ENCODE measurements around the gene STEAP4. TPM values are rescaled to one million over a fixed set of nuclear protein-coding genes. Genes with fewer than 3 reads are reported as not detected.

The STEAP4 gene
- total RNA-seq (not detected), total RNA-seq (0 to 1.6 (median 0) reads per million in 172 experiments)
- polyA plus RNA-seq (2013, experiment 1 of 2) = 1.3 TPM
- polyA plus RNA-seq (2013, experiment 2 of 2) = 0.71 TPM

DNA sequence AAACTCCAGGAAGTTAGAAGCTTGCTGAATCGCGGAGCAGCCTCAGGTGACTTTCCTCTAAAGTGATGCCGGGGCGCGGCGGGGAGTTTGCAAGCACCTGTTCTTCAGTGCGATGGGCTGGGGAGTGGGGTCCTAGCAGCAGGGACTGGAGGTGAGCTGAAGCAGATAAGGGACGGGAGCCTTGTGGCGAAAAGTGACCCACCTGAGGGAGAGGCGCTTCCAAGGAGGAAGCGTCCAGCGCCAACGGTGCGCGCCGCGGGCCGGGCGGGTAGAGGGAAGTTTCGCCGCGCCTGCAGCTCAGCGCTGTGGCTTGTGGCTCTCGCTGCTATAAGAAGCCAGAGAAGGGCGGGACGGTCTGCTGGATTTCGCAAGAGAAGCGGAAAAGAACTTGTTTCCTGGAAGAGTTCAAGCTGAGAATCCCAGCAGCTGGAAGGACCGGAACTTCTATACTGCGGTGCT is at the start of gene STEAP4:
STEAP4 (minus strand) TSS at position 305 of the 459 bp plus-strand sequence. CDS start 22,625 bp downstream, outside the sequence.
- peak in 2 of 14 experiments; percentile 49 for DNase-seq
- no peaks in the 10 kb centered on the region for H3K4me1 Mint-ChIP-seq (ENCODE audit: low read depth)
- H3K27ac Mint-ChIP-seq = no peak within 1 kb of the TSS
- Histone ChIP-seq H3K9me3 (ENCODE audit: control insufficient read depth in 1 of 2, insufficient read depth in 1 of 2, low read length in 2 of 2) (peaks cover 0 to 6% of the 10 kb centered on the region in 2 experiments), H3K4me1 (ENCODE audit: insufficient read depth, low read length) (peaks cover 8% of the 10 kb centered on the region), H3K27ac (ENCODE audit: low read depth in 1 of 2, low read length in 2 of 2) (no peak within 1 kb of the TSS), H3K27me3 (ENCODE audit: control insufficient read depth in 1 of 2, insufficient read depth in 2 of 2, low read length in 2 of 2) (peaks cover 12 to 18% of the 10 kb centered on the region in 2 experiments), H3K4me3 (ENCODE audit: low read length) (peak within 1 kb of the TSS; percentile 9), H3K36me3 (ENCODE audit: insufficient read depth, low read length) (no peaks in the 10 kb centered on the region)
- intact Hi-C loops (cut with DNase I, micrococcal nuclease) = no loop called here
- no peaks in the 10 kb centered on the region for H3K36me3 Mint-ChIP-seq (ENCODE audit: low read depth)
- ChIA-PET CTCF (no interaction called here), POLR2A (no interaction called here)
- no peak within 1 kb of the TSS for H3K4me3 Mint-ChIP-seq
- TF ChIP-seq, protein P1, sequence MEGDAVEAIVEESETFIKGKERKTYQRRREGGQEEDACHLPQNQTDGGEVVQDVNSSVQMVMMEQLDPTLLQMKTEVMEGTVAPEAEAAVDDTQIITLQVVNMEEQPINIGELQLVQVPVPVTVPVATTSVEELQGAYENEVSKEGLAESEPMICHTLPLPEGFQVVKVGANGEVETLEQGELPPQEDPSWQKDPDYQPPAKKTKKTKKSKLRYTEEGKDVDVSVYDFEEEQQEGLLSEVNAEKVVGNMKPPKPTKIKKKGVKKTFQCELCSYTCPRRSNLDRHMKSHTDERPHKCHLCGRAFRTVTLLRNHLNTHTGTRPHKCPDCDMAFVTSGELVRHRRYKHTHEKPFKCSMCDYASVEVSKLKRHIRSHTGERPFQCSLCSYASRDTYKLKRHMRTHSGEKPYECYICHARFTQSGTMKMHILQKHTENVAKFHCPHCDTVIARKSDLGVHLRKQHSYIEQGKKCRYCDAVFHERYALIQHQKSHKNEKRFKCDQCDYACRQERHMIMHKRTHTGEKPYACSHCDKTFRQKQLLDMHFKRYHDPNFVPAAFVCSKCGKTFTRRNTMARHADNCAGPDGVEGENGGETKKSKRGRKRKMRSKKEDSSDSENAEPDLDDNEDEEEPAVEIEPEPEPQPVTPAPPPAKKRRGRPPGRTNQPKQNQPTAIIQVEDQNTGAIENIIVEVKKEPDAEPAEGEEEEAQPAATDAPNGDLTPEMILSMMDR (IDR thresholded peaks at IDR 0.05) = no peak
- H3K9me3 Mint-ChIP-seq = no peaks in the 10 kb centered on the region
- no peak for ATAC-seq (ENCODE audit: poor library complexity)
- peaks cover 57% of the 10 kb centered on the region for H3K27me3 Mint-ChIP-seq

DNA sequence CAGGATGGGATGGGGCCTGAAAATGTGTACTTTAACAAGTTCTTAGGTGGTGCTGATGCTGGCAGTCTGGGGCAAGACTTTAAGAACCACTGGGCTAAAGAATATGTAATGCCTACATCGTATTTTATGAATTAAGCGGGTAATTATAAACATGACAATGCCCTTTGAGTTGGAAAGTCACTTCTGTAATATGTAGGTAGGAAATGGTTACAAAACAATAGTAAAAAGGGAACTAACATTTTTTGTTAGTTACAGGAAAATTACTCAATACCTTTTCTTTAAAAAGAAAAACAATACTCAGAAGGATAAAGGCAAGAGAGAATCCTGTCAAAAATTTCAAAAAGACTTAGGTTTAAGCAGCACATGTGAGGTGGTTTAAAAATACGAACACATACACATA is 48.3 kb upstream of the STEAP4 start:
- no peak overlapping the region for H3K27ac Mint-ChIP-seq
- ChIA-PET CTCF (no interaction called here), POLR2A (no interaction called here)
- Histone ChIP-seq H3K36me3 (ENCODE audit: insufficient read depth, low read length) (no peaks in the 10 kb centered on the region), H3K4me1 (ENCODE audit: insufficient read depth, low read length) (no peaks in the 10 kb centered on the region), H3K9me3 (ENCODE audit: control insufficient read depth in 1 of 2, insufficient read depth in 1 of 2, low read length in 2 of 2) (no peaks in the 10 kb centered on the region), H3K27me3 (ENCODE audit: control insufficient read depth in 1 of 2, insufficient read depth in 2 of 2, low read length in 2 of 2) (peaks cover 0 to 5% of the 10 kb centered on the region in 2 experiments), H3K27ac (ENCODE audit: low read depth in 1 of 2, low read length in 2 of 2) (no peak overlapping the region), H3K4me3 (ENCODE audit: low read length) (no peak overlapping the region)
- peaks cover 3% of the 10 kb centered on the region for H3K4me1 Mint-ChIP-seq (ENCODE audit: low read depth)
- ATAC-seq (ENCODE audit: poor library complexity) = no peak
- intact Hi-C loops (cut with DNase I, micrococcal nuclease) = no loop called here
- DNase-seq = peak in 1 of 14 experiments; percentile 2
- no peaks in the 10 kb centered on the region for H3K36me3 Mint-ChIP-seq (ENCODE audit: low read depth)
- H3K4me3 Mint-ChIP-seq = no peak overlapping the region
- TF ChIP-seq, protein P1 (IDR thresholded peaks at IDR 0.05) = no peak
- peaks cover 19% of the 10 kb centered on the region for H3K27me3 Mint-ChIP-seq
- no peaks in the 10 kb centered on the region for H3K9me3 Mint-ChIP-seq

DNA sequence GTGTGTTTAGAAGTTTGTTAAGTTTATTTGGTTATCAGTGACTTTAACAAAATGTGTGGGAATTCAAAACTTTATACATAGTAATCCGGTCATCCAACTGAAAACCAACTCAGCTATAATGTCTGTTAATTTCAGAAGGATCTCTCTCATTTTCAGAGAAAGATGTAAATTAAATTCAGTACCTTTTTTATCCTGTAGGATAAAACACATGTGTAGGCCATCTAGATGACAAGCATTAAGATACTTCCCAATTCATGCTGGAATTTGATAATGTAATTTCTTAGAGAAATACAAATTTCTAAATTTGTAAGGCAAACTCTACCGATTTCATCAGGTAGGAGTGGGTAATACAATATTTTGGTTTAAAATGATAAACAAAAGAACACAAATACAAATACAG is 43.4 kb upstream of the STEAP4 start:
- TF ChIP-seq, protein P1 (IDR thresholded peaks at IDR 0.05) = no peak
- Histone ChIP-seq H3K4me3 (ENCODE audit: low read length) (no peak overlapping the region), H3K27ac (ENCODE audit: low read depth in 1 of 2, low read length in 2 of 2) (no peak overlapping the region), H3K9me3 (ENCODE audit: control insufficient read depth in 1 of 2, insufficient read depth in 1 of 2, low read length in 2 of 2) (no peaks in the 10 kb centered on the region), H3K27me3 (ENCODE audit: control insufficient read depth in 1 of 2, insufficient read depth in 2 of 2, low read length in 2 of 2) (peaks cover 0 to 11% of the 10 kb centered on the region in 2 experiments), H3K36me3 (ENCODE audit: insufficient read depth, low read length) (no peaks in the 10 kb centered on the region), H3K4me1 (ENCODE audit: insufficient read depth, low read length) (no peaks in the 10 kb centered on the region)
- ChIA-PET CTCF (no interaction called here), POLR2A (no interaction called here)
- intact Hi-C loops (cut with DNase I, micrococcal nuclease) = no loop called here
- no peak for DNase-seq
- ATAC-seq (ENCODE audit: poor library complexity) = no peak
- Mint-ChIP-seq H3K27me3 (peaks cover 30% of the 10 kb centered on the region), H3K36me3 (ENCODE audit: low read depth) (no peaks in the 10 kb centered on the region), H3K4me3 (no peak overlapping the region), H3K9me3 (no peaks in the 10 kb centered on the region), H3K4me1 (ENCODE audit: low read depth) (no peaks in the 10 kb centered on the region), H3K27ac (no peak overlapping the region)
